Mammary epithelial cell (primary cell): ENCODE results near the gene SLC34A1.

Source experiments
- EZH2 ChIP-seq: IDR thresholded peaks from 2 replicates; pipeline ENCODE4 v1.6.1; 2012; ENCODE audit warnings: low read length, inconsistent platforms, borderline replicate concordance
- TF ChIP-seq, protein P1 (sequence below), 2 donors: IDR thresholded peaks in 1 of 2; conservative IDR thresholded peaks in 1 of 2; 2 replicates each; pipeline ENCODE4 v1.5.1; 2011 to 2012; ENCODE audit warnings: inconsistent platforms in 2 of 2, low read length in 2 of 2, mild to moderate bottlenecking in 2 of 2, control low read depth in 1 of 2, low read depth in 1 of 2; ENCODE audit not compliant: insufficient read depth in 1 of 2; ENCODE audit errors: extremely low read depth in 1 of 2

DNA sequence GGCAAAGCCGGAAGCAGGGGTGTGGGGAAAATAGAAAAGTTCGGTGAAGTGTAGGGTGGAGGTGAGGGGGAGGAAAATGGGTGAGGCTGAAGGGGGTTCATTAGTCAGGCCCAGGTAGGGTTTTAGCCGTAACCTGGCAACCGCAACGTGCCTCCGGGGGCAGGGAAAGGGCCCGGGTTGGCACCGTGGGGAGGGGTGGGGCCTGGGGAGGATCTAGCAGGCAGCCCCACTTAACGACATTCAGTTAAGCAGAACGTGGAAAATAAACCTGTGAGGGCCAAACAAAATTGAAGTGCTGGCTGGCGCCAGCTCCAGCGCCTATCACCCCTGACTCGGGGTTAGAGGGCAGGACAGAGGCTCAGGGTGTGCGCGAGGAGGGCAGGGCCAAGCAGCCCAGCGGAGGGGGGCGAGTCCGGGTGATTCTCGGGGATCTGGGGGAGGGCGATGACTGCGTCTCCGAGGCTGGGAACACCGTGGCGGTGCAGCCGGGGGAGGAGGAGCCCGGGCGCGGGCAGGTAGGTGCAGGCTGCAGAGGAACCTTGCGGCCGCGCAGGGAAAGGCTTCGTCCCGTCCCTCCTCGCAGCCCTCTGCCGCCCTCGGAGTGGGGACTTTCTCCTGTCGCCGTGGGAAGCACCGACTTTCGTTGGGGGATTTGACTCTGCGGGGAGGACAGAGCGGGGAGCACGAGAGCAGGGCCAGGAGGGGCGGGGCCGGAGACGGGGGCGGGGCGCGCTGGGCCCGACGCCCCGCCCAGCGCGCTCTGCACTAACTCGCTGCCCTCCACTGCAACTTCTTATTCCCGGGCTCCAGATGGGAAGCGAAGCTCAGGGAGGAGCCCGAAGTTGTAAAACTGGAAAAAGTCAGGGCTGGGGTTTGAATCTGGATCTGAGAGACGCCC is 21.4 kb upstream of the SLC34A1 start:
- TF ChIP-seq, protein P1, sequence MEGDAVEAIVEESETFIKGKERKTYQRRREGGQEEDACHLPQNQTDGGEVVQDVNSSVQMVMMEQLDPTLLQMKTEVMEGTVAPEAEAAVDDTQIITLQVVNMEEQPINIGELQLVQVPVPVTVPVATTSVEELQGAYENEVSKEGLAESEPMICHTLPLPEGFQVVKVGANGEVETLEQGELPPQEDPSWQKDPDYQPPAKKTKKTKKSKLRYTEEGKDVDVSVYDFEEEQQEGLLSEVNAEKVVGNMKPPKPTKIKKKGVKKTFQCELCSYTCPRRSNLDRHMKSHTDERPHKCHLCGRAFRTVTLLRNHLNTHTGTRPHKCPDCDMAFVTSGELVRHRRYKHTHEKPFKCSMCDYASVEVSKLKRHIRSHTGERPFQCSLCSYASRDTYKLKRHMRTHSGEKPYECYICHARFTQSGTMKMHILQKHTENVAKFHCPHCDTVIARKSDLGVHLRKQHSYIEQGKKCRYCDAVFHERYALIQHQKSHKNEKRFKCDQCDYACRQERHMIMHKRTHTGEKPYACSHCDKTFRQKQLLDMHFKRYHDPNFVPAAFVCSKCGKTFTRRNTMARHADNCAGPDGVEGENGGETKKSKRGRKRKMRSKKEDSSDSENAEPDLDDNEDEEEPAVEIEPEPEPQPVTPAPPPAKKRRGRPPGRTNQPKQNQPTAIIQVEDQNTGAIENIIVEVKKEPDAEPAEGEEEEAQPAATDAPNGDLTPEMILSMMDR (conservative IDR thresholded peaks at IDR 0.05 in 1 of 2, IDR thresholded peaks at IDR 0.05 in 1 of 2; ENCODE audit: extremely low read depth in 1 of 2, insufficient read depth in 1 of 2, low read depth in 1 of 2, low read length in 2 of 2), result peak in 1 of 2 donors; percentile 10
- no peak for TF ChIP-seq EZH2
